ENCODE measurements around the gene PHETA1. TPM values are rescaled to one million over a fixed set of nuclear protein-coding genes. Genes with fewer than 3 reads are reported as not detected.

Gene PHETA1
- total RNA-seq, 1 experiment from 2014 or later, result 12.4 TPM

DNA sequence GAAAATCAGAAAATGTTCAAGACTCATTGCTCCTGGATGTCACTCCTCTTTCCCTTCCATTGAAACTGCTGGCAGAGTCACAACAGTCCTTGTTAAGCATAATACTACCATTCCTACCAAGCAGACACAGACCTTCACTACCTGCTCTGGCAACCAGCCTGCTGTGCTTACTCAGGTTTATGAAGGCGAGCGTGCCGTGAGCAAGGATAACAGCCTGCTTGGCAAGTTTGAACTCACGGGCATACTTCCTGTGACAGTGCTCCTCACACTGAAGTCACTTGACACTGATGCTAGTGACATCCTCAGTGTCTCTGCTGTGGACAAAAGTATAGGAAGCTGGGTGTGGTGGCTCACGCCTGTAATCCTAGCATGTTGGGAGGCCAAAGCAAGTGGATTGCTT is 15.7 kb upstream of the PHETA1 start:
- DNase-seq (ENCODE audit: low spot score), result no peak
- ATAC-seq, result no peak
- ChIA-PET CTCF (interaction anchor here (1.7 to 3.8 kb wide), 2 partner anchors 12 to 67 kb away, joined by 4 to 28 read pairs; no protein-coding TSS in a partner anchor), POLR2A (no interaction called here)
- H3K27ac Mint-ChIP-seq, result no peak overlapping the region
- H3K4me1 Mint-ChIP-seq, result no peaks in the 10 kb centered on the region
- H3K4me3 Mint-ChIP-seq, result no peak overlapping the region
- TF ChIP-seq FOXJ3 (CRISPR knock-in tag; IDR thresholded peaks at IDR 0.05; ENCODE audit: borderline replicate concordance) (no peak), ESRRA (CRISPR knock-in tag; IDR thresholded peaks at IDR 0.05; ENCODE audit: borderline replicate concordance) (no peak), NFE2L1 (CRISPR knock-in tag; IDR thresholded peaks at IDR 0.05) (no peak)
- TF ChIP-seq, protein P1, sequence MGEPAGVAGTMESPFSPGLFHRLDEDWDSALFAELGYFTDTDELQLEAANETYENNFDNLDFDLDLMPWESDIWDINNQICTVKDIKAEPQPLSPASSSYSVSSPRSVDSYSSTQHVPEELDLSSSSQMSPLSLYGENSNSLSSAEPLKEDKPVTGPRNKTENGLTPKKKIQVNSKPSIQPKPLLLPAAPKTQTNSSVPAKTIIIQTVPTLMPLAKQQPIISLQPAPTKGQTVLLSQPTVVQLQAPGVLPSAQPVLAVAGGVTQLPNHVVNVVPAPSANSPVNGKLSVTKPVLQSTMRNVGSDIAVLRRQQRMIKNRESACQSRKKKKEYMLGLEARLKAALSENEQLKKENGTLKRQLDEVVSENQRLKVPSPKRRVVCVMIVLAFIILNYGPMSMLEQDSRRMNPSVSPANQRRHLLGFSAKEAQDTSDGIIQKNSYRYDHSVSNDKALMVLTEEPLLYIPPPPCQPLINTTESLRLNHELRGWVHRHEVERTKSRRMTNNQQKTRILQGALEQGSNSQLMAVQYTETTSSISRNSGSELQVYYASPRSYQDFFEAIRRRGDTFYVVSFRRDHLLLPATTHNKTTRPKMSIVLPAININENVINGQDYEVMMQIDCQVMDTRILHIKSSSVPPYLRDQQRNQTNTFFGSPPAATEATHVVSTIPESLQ (CRISPR knock-in tag; IDR thresholded peaks at IDR 0.05), result no peak
- TF ChIP-seq, protein P2, sequence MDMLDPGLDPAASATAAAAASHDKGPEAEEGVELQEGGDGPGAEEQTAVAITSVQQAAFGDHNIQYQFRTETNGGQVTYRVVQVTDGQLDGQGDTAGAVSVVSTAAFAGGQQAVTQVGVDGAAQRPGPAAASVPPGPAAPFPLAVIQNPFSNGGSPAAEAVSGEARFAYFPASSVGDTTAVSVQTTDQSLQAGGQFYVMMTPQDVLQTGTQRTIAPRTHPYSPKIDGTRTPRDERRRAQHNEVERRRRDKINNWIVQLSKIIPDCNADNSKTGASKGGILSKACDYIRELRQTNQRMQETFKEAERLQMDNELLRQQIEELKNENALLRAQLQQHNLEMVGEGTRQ (CRISPR knock-in tag; IDR thresholded peaks at IDR 0.05), result no peak
- TF ChIP-seq, protein P3, sequence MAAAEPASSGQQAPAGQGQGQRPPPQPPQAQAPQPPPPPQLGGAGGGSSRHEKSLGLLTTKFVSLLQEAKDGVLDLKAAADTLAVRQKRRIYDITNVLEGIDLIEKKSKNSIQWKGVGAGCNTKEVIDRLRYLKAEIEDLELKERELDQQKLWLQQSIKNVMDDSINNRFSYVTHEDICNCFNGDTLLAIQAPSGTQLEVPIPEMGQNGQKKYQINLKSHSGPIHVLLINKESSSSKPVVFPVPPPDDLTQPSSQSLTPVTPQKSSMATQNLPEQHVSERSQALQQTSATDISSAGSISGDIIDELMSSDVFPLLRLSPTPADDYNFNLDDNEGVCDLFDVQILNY (CRISPR knock-in tag; IDR thresholded peaks at IDR 0.05), result no peak
- TF ChIP-seq, protein P4, sequence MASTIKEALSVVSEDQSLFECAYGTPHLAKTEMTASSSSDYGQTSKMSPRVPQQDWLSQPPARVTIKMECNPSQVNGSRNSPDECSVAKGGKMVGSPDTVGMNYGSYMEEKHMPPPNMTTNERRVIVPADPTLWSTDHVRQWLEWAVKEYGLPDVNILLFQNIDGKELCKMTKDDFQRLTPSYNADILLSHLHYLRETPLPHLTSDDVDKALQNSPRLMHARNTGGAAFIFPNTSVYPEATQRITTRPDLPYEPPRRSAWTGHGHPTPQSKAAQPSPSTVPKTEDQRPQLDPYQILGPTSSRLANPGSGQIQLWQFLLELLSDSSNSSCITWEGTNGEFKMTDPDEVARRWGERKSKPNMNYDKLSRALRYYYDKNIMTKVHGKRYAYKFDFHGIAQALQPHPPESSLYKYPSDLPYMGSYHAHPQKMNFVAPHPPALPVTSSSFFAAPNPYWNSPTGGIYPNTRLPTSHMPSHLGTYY (CRISPR knock-in tag; IDR thresholded peaks at IDR 0.05), result no peak
- TF ChIP-seq, protein P5, sequence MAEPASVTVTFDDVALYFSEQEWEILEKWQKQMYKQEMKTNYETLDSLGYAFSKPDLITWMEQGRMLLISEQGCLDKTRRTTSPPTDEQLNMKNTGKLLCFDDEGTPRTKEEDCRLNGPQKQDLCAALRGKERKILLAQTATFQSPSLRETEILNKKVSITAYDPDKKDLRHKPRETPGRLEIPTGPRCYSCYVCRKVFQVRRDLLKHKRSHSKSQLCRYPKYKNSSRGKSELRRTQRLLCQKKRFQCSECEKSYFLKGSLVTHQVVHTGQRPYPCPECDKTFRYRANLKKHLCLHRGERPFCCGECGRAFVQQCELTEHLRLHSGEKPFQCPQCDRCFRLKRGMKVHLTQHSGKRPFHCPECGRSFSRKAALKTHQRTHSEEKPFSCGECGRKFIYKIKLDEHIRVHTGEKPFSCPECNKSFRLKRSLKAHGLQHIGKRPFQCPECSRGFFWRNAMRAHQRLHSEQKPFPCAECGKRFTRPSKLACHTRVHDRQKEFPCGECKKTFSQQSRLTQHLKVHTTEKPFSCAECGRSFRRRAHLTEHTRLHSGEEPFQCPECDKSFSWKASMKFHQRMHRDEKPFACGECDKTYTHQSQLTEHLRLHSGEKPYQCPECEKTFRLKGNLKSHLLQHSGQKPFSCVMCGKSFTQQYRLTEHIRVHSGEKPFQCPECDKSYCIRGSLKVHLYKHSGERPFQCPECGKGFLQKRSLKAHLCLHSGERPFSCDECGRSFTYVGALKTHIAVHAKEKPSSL (CRISPR knock-in tag; conservative IDR thresholded peaks at IDR 0.05), result no peak
- TF ChIP-seq, protein P6, sequence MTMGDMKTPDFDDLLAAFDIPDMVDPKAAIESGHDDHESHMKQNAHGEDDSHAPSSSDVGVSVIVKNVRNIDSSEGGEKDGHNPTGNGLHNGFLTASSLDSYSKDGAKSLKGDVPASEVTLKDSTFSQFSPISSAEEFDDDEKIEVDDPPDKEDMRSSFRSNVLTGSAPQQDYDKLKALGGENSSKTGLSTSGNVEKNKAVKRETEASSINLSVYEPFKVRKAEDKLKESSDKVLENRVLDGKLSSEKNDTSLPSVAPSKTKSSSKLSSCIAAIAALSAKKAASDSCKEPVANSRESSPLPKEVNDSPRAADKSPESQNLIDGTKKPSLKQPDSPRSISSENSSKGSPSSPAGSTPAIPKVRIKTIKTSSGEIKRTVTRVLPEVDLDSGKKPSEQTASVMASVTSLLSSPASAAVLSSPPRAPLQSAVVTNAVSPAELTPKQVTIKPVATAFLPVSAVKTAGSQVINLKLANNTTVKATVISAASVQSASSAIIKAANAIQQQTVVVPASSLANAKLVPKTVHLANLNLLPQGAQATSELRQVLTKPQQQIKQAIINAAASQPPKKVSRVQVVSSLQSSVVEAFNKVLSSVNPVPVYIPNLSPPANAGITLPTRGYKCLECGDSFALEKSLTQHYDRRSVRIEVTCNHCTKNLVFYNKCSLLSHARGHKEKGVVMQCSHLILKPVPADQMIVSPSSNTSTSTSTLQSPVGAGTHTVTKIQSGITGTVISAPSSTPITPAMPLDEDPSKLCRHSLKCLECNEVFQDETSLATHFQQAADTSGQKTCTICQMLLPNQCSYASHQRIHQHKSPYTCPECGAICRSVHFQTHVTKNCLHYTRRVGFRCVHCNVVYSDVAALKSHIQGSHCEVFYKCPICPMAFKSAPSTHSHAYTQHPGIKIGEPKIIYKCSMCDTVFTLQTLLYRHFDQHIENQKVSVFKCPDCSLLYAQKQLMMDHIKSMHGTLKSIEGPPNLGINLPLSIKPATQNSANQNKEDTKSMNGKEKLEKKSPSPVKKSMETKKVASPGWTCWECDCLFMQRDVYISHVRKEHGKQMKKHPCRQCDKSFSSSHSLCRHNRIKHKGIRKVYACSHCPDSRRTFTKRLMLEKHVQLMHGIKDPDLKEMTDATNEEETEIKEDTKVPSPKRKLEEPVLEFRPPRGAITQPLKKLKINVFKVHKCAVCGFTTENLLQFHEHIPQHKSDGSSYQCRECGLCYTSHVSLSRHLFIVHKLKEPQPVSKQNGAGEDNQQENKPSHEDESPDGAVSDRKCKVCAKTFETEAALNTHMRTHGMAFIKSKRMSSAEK (CRISPR knock-in tag; IDR thresholded peaks at IDR 0.05; ENCODE audit: borderline replicate concordance), result no peak
- no peaks in the 10 kb centered on the region for H3K36me3 Mint-ChIP-seq
- H3K27me3 Mint-ChIP-seq (ENCODE audit: low read depth), result peaks cover 3% of the 10 kb centered on the region; the same call in 1 of the 2 replicates
- no peaks in the 10 kb centered on the region for H3K9me3 Mint-ChIP-seq

DNA sequence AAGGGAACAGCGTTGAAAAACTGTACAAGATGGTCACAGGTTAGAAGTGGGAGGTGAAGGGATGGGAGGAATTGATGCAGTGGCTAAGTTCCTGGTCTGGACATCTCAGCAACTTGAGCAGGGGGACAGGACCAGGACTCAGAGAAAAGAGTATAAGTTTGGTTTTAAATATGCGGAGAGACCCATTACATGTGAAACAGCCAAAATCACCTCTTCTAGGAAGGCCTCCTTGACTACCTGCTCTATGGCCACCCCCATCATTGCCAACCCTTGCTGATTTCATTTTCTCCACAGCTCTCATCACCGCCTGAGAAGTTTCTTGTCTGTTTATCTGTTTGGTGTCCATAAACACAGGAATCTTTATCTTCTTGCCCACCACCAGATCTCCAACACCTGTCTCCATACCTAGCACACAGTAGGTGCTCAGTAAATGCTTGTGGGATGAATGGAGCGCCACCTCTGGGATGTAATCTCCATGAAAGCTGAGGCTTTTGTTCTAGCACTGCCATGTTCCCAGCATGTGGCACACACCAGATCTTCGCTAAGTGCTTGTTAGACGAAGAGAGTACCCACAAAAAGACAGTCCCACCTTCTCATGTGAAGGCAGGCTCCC is 11.2 kb upstream of the PHETA1 start:
- peaks cover 4% of the 10 kb centered on the region for H3K9me3 Mint-ChIP-seq
- peaks cover 2% of the 10 kb centered on the region; the same call in 1 of the 2 replicates for H3K36me3 Mint-ChIP-seq
- no peaks in the 10 kb centered on the region for H3K4me1 Mint-ChIP-seq
- ChIA-PET CTCF (interaction anchor here (0.6 to 1.4 kb wide), 4 partner anchors 17 to 85 kb away, joined by 3 read pairs; no protein-coding TSS in a partner anchor), POLR2A (no interaction called here)
- no peak overlapping the region for H3K4me3 Mint-ChIP-seq
- peaks cover 3% of the 10 kb centered on the region; the same call in 1 of the 2 replicates for H3K27me3 Mint-ChIP-seq (ENCODE audit: low read depth)
- ATAC-seq (no peak), DNase-seq (ENCODE audit: low spot score) (no peak)
- no peak overlapping the region for H3K27ac Mint-ChIP-seq
- TF ChIP-seq, protein P7, sequence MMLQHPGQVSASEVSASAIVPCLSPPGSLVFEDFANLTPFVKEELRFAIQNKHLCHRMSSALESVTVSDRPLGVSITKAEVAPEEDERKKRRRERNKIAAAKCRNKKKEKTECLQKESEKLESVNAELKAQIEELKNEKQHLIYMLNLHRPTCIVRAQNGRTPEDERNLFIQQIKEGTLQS (CRISPR knock-in tag; conservative IDR thresholded peaks at IDR 0.05), result no peak
- TF ChIP-seq, protein P8, sequence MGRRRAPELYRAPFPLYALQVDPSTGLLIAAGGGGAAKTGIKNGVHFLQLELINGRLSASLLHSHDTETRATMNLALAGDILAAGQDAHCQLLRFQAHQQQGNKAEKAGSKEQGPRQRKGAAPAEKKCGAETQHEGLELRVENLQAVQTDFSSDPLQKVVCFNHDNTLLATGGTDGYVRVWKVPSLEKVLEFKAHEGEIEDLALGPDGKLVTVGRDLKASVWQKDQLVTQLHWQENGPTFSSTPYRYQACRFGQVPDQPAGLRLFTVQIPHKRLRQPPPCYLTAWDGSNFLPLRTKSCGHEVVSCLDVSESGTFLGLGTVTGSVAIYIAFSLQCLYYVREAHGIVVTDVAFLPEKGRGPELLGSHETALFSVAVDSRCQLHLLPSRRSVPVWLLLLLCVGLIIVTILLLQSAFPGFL (CRISPR knock-in tag; IDR thresholded peaks at IDR 0.05; ENCODE audit: borderline replicate concordance), result no peak
- TF ChIP-seq, protein P9, sequence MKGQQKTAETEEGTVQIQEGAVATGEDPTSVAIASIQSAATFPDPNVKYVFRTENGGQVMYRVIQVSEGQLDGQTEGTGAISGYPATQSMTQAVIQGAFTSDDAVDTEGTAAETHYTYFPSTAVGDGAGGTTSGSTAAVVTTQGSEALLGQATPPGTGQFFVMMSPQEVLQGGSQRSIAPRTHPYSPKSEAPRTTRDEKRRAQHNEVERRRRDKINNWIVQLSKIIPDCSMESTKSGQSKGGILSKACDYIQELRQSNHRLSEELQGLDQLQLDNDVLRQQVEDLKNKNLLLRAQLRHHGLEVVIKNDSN (CRISPR knock-in tag; IDR thresholded peaks at IDR 0.05), result no peak
- TF ChIP-seq ELF4 (CRISPR knock-in tag; IDR thresholded peaks at IDR 0.05; ENCODE audit: low read depth) (no peak), ZNF671 (CRISPR knock-in tag; IDR thresholded peaks at IDR 0.05) (no peak), ZNF121 (CRISPR knock-in tag; IDR thresholded peaks at IDR 0.05) (no peak)
- TF ChIP-seq, protein P10, sequence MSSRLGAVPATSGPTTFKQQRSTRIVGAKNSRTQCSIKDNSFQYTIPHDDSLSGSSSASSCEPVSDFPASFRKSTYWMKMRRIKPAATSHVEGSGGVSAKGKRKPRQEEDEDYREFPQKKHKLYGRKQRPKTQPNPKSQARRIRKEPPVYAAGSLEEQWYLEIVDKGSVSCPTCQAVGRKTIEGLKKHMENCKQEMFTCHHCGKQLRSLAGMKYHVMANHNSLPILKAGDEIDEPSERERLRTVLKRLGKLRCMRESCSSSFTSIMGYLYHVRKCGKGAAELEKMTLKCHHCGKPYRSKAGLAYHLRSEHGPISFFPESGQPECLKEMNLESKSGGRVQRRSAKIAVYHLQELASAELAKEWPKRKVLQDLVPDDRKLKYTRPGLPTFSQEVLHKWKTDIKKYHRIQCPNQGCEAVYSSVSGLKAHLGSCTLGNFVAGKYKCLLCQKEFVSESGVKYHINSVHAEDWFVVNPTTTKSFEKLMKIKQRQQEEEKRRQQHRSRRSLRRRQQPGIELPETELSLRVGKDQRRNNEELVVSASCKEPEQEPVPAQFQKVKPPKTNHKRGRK (CRISPR knock-in tag; IDR thresholded peaks at IDR 0.05; ENCODE audit: borderline replicate concordance), result no peak

Measured in WTC11 (cell line).